Testis (tissue), 2 donors: Measurements from ENCODE around the gene ENTPD8.

Experiments used
- POLR2A ChIP-seq: fragments of 450-650 bp; IDR thresholded peaks from one replicate; pipeline ENCODE4 v1.6.1; 2017; ENCODE audit warnings: antibody characterized with exemption, mild to moderate bottlenecking, moderate library complexity
- TF ChIP-seq, protein P1 (sequence below), 3 experiments: fragments of 450-650 bp in 2 of 3; fragments of 200-600 bp in 1 of 3; sonication (generic) in 1 of 3; IDR thresholded peaks; one replicate each; pipeline ENCODE4 v1.5.1; 2016 to 2019; ENCODE audit warnings: antibody characterized with exemption in 3 of 3, mild to moderate bottlenecking in 2 of 3, moderate library complexity in 1 of 3

DNA sequence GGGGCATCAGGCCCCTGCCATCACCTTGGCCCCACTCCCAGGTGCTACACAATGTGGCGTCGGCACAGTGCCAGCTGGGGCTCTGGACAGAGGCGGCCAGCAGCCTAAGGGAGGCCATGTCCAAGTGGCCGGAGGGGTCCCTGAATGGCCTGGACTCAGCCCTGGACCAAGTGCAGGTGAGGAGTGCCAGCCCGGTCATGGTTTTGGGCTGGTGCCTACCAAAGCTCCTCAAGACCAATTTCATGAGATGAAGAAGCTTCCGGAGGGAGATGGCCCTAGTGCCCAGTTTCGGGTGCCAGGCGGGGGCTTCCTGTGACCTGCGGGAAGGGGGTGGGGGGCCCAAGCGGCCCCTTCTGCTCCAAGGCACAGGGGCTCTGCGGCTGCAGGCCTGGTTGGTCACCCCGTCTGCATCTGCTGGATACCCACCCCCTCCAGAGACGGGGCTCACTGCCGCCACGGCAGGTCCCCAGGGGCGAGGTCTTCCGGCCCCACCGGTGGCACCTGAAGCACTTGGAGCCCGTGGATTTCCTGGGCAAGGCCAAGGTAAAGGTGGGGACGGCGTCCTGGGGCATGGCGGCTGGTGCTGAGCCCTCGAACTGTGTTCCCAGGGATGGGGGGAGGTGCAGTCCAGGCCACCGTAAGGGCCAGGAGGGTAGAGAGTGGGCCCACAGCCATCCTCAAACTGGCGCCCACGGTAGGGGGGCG, 12.2 kb downstream of the ENTPD8 start:
- TF ChIP-seq POLR2A, result no peak
- TF ChIP-seq, protein P1, sequence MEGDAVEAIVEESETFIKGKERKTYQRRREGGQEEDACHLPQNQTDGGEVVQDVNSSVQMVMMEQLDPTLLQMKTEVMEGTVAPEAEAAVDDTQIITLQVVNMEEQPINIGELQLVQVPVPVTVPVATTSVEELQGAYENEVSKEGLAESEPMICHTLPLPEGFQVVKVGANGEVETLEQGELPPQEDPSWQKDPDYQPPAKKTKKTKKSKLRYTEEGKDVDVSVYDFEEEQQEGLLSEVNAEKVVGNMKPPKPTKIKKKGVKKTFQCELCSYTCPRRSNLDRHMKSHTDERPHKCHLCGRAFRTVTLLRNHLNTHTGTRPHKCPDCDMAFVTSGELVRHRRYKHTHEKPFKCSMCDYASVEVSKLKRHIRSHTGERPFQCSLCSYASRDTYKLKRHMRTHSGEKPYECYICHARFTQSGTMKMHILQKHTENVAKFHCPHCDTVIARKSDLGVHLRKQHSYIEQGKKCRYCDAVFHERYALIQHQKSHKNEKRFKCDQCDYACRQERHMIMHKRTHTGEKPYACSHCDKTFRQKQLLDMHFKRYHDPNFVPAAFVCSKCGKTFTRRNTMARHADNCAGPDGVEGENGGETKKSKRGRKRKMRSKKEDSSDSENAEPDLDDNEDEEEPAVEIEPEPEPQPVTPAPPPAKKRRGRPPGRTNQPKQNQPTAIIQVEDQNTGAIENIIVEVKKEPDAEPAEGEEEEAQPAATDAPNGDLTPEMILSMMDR (IDR thresholded peaks at IDR 0.05), result no peak
